Measurements from ENCODE around the gene SRGAP1.

GRCh38 chr12:64109706-64110105 lies 265.2 kb downstream of the SRGAP1 start:
- no peak for TF ChIP-seq POLR2AphosphoS5 (IDR thresholded peaks at IDR 0.05; ENCODE audit: low read depth, low read length)
- no peak for TF ChIP-seq POLR2A (IDR thresholded peaks at IDR 0.05; ENCODE audit: low read depth, low read length)
- no peak for TF ChIP-seq TAF1 (IDR thresholded peaks at IDR 0.05; ENCODE audit: borderline replicate concordance, low read depth, low read length)
